Measurements from ENCODE around the gene PAK4.

DNA sequence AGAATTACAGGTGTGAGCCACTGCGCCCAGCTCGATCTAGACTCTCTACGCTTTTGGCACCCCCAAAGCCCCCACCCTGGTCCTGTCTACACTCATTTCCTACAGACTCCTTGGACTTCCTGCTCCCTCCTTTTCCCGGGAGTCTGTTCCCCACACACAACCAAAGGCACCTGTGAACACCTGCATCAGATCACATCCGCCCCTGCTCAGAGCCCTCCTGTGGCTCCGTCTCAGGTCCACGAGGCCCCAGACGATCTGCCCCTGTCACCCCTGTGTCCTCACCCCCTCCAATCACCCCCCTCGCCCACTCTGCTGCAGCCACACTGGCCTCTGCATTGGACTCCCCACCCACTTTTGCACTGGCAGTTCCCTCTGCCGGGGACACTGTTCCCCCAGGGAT lies 12.4 kb upstream of the PAK4 start:
- TF ChIP-seq POLR2A (IDR thresholded peaks at IDR 0.05; ENCODE audit: low read length) (no peak), GATA1 (IDR thresholded peaks at IDR 0.05; ENCODE audit: low read depth, low read length) (no peak)
